ENCODE measurements around the gene MAFF.

GRCh38 chr22:38220163-38220562, 18.4 kb downstream of the MAFF start:
- TF ChIP-seq, protein P1, sequence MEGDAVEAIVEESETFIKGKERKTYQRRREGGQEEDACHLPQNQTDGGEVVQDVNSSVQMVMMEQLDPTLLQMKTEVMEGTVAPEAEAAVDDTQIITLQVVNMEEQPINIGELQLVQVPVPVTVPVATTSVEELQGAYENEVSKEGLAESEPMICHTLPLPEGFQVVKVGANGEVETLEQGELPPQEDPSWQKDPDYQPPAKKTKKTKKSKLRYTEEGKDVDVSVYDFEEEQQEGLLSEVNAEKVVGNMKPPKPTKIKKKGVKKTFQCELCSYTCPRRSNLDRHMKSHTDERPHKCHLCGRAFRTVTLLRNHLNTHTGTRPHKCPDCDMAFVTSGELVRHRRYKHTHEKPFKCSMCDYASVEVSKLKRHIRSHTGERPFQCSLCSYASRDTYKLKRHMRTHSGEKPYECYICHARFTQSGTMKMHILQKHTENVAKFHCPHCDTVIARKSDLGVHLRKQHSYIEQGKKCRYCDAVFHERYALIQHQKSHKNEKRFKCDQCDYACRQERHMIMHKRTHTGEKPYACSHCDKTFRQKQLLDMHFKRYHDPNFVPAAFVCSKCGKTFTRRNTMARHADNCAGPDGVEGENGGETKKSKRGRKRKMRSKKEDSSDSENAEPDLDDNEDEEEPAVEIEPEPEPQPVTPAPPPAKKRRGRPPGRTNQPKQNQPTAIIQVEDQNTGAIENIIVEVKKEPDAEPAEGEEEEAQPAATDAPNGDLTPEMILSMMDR (IDR thresholded peaks at IDR 0.05; ENCODE audit: low read depth, low read length, poor library complexity, severe bottlenecking): no peak
- no peak for TF ChIP-seq EZH2phosphoT487 (IDR thresholded peaks at IDR 0.05; ENCODE audit: borderline replicate concordance, low read length)

Data from DOHH2 (cell line).